ENCODE data around the gene CHAMP1. TPM values are rescaled to one million over a fixed set of nuclear protein-coding genes. Genes with fewer than 3 reads are reported as not detected.

The CHAMP1 gene
- total and polyA plus RNA-seq, 2 of the 8 experiments (the other 6 are each of a cell fraction or from before 2014, with no cell fraction given): 26.8 to 41.9 TPM

DNA sequence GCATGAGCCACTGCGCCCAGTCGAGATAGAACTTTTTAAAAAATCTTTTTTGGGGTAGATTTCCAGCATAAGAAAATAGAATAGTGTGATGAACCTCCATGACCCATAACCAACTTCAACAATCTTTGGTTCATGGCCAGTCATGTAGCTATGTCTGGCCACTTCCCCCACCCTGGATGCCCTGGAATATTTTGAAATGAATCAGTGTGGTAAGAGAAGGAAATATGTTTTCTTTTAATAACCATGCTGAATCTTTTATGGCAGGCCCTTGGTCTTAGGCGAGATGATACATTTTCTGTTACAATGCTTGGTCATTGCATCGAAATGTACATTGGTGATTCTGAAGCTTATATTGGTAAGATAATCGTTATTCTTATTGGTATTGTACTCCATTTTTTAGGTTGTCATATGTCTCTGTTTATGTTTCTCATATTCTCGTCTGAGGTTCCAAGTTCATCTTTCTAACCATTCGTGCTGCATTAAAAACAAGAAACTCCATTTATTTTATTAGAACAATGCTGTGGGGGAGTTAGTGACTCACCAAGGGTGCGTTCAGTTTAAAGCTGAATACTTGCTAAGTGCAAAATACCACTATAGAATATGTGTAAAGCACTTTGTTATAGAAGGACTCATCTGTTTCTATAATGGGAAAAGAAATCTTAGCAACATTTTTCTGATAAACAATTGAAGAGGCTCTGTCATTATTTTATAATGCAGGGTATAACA lies 49.3 kb upstream of the CHAMP1 start:
- ChIA-PET CTCF (ENCODE audit: partially characterized antibody) (no interaction called here), POLR2A (ENCODE audit: partially characterized antibody) (interaction anchor here (1.0 to 2.3 kb wide), 5 partner anchors 9 to 16 kb away, joined by 3 to 9 read pairs (median 6); partner anchors contain the start of gene UPF3A)
- H3K14ac ChIP-seq (ENCODE audit: insufficient read length): no peak overlapping the region
- H4K91ac ChIP-seq (replicated peaks; ENCODE audit: insufficient read length, low read length): no peak overlapping the region
- no peak overlapping the region for H3K18ac ChIP-seq (ENCODE audit: extremely low read depth, low read length)
- FAIRE-seq (no peak), DNase-seq (ENCODE audit: low read depth in 1 of 2, low spot score in 2 of 2) (no peak)
- no peaks in the 10 kb centered on the region for H3K79me1 ChIP-seq (ENCODE audit: low read depth, low read length)
- H3K4me1 ChIP-seq (replicated peaks in 1 of 4; ENCODE audit: control insufficient read depth in 3 of 4, insufficient read depth in 4 of 4, low read length in 3 of 4): no peaks in the 10 kb centered on the region
- no peak overlapping the region for H3K4me3 ChIP-seq (ENCODE audit: extremely low read depth in 1 of 4, insufficient read depth in 2 of 4, low read depth in 3 of 4, low read length in 4 of 4)
- 93% methylated on average over 8 of the region's 8 CpGs; no CpG with 5 or more reads in 1 of the 2 experiments for WGBS, 2 experiments (ENCODE audit: extremely low coverage in 1 of 2, insufficient coverage in 1 of 2, insufficient read length in 1 of 2, insufficient replicate concordance in 2 of 2, low coverage in 1 of 2, low lambda C conversion rate in 2 of 2, missing lambda C conversion rate in 1 of 2)
- H2BK12ac ChIP-seq (ENCODE audit: low read depth, low read length): no peak overlapping the region
- no peaks in the 10 kb centered on the region for H3K27me3 ChIP-seq (replicated peaks in 1 of 4; ENCODE audit: control insufficient read depth in 3 of 4, extremely low read depth in 1 of 4, insufficient read depth in 3 of 4, low read length in 3 of 4)
- H2BK20ac ChIP-seq (ENCODE audit: low read length): no peak overlapping the region
- H3K9me3 ChIP-seq (ENCODE audit: insufficient read depth in 2 of 2, low read depth in 1 of 2, low read length in 1 of 2): no peaks in the 10 kb centered on the region
- peaks cover 24 to 89% (median 70%) of the 10 kb centered on the region in 4 experiments for H3K36me3 ChIP-seq (ENCODE audit: control insufficient read depth in 2 of 4, insufficient read depth in 4 of 4, low read length in 3 of 4)
- H3K56ac ChIP-seq (replicated peaks; ENCODE audit: insufficient read length, low read depth, low read length): no peak overlapping the region
- H2AK5ac ChIP-seq (ENCODE audit: low read depth, low read length): no peak overlapping the region
- H3K23me2 ChIP-seq (ENCODE audit: low read depth, low read length): no peaks in the 10 kb centered on the region
- no peak overlapping the region for H4K8ac ChIP-seq (ENCODE audit: extremely low read depth, insufficient read depth, low read length)
- H3K79me2 ChIP-seq (ENCODE audit: control insufficient read depth in 1 of 2, insufficient read depth in 2 of 2, low read length in 2 of 2): no peaks in the 10 kb centered on the region
- no peak overlapping the region for H3K27ac ChIP-seq (ENCODE audit: low read depth, low read length)
- no peak overlapping the region for H3K4ac ChIP-seq (replicated peaks; ENCODE audit: insufficient read length, low read depth, low read length)
- H3K23ac ChIP-seq (ENCODE audit: insufficient read length): no peak overlapping the region
- no peak overlapping the region for H2BK5ac ChIP-seq (ENCODE audit: low read depth, low read length)
- no peak overlapping the region for H4K5ac ChIP-seq (ENCODE audit: insufficient read length, low read depth, low read length)
- no peak overlapping the region for H2AFZ ChIP-seq (ENCODE audit: low read length)
- H2BK15ac ChIP-seq (ENCODE audit: low read length): no peak overlapping the region
- H3K9ac ChIP-seq (replicated peaks in 1 of 4; ENCODE audit: extremely low read depth in 1 of 4, low read depth in 3 of 4, low read length in 3 of 4): no peak overlapping the region
- H3K4me2 ChIP-seq (ENCODE audit: insufficient read depth in 1 of 2, low read depth in 2 of 2, low read length in 2 of 2): no peak overlapping the region
- no peak overlapping the region for H2BK120ac ChIP-seq (replicated peaks; ENCODE audit: low read depth, low read length)
- H4K20me1 ChIP-seq (replicated peaks in 1 of 2; ENCODE audit: control insufficient read depth in 1 of 2, insufficient read depth in 2 of 2, low read length in 2 of 2): peaks cover 0 to 10% of the 10 kb centered on the region in 2 experiments
- TF ChIP-seq RBBP5 (IDR thresholded peaks at IDR 0.05; ENCODE audit: borderline replicate concordance, low read depth, low read length): no peak
- TF ChIP-seq POLR2A (IDR thresholded peaks at IDR 0.05; ENCODE audit: control extremely low read depth in 1 of 2, low read depth in 2 of 2, low read length in 2 of 2): no peak
- TF ChIP-seq, protein P1, sequence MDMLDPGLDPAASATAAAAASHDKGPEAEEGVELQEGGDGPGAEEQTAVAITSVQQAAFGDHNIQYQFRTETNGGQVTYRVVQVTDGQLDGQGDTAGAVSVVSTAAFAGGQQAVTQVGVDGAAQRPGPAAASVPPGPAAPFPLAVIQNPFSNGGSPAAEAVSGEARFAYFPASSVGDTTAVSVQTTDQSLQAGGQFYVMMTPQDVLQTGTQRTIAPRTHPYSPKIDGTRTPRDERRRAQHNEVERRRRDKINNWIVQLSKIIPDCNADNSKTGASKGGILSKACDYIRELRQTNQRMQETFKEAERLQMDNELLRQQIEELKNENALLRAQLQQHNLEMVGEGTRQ (IDR thresholded peaks at IDR 0.05; ENCODE audit: low read length): no peak
- no peak for TF ChIP-seq SIN3A (conservative IDR thresholded peaks at IDR 0.05 in 1 of 2, IDR thresholded peaks at IDR 0.05 in 1 of 2; ENCODE audit: low read depth in 1 of 2, low read length in 2 of 2)
- no peak for TF ChIP-seq EZH2 (IDR thresholded peaks at IDR 0.05; ENCODE audit: low read depth, low read length, severe bottlenecking)
- no peak for TF ChIP-seq BRCA1 (IDR thresholded peaks at IDR 0.05; ENCODE audit: low read depth, low read length)
- TF ChIP-seq SUZ12 (IDR thresholded peaks at IDR 0.05; ENCODE audit: low read length): no peak
- no peak for TF ChIP-seq NANOG (IDR thresholded peaks at IDR 0.05; ENCODE audit: insufficient read depth, low read depth, low read length, poor library complexity, severe bottlenecking)
